ENCODE data around the gene TRIM73. TPM values are rescaled to one million over a fixed set of nuclear protein-coding genes. Genes with fewer than 3 reads are reported as not detected.
"Not testable (repeated sequence)": the region's sequence is repeated elsewhere in the genome, so short reads cannot be mapped to it uniquely, and the experiment has no call there.

TRIM73 gene
- total RNA-seq, 1 experiment from 2014 or later: 4.1 TPM

GRCh38 chr7:75409880-75410822, 14.7 kb downstream of the TRIM73 start:
- H3K4me3 ChIP-seq (ENCODE audit: low read depth in 2 of 2, low read length in 2 of 2); intact Hi-C loops (cut with micrococcal nuclease; ENCODE audit: unreplicated experiment); H3K36me3 ChIP-seq (ENCODE audit: control insufficient read depth, insufficient read depth, low read length); POLR2A ChIA-PET; in situ Hi-C loops (cut with HindIII; ENCODE audit: low pct_unique_long_range_greater_than_20kb, low sequenced_read_pairs); H3K4me1 ChIP-seq (ENCODE audit: control insufficient read depth, insufficient read depth, low read length); DNase-seq (ENCODE audit: low read depth, low spot score); H3K27ac ChIP-seq (ENCODE audit: low read length); H3K27me3 ChIP-seq (ENCODE audit: control insufficient read depth, insufficient read depth, low read length); CTCF ChIA-PET; H3K9me3 ChIP-seq (ENCODE audit: control insufficient read depth, insufficient read depth, low read depth, low read length): not testable (repeated sequence)
- peak; percentile 91 for ATAC-seq
- BruUV-seq (replicated peaks): TSS peak; percentile 96

DNA sequence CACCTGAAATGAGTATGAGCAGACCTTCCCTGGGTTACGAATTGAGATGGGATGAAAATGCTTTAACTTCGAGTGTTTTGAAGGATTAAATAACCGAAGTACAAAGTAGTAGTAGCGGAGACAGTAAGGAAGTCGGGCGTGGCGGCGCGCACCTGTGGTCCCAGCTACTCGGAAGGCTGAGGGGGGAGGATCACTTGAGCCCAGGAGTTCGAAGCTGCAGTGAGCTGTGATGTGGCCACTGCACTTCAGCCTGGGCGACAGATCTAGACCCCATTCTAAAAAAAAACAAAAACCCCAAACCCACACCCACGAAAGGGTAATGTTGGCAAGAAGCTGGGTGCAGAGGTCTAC, 15.4 kb downstream of the TRIM73 start:
- H3K4me1 ChIP-seq (ENCODE audit: control insufficient read depth, insufficient read depth, low read length); ATAC-seq; intact Hi-C loops (cut with micrococcal nuclease; ENCODE audit: unreplicated experiment); H3K9me3 ChIP-seq (ENCODE audit: control insufficient read depth, insufficient read depth, low read depth, low read length); CTCF ChIA-PET; in situ Hi-C loops (cut with HindIII; ENCODE audit: low pct_unique_long_range_greater_than_20kb, low sequenced_read_pairs); POLR2A ChIA-PET; H3K36me3 ChIP-seq (ENCODE audit: control insufficient read depth, insufficient read depth, low read length); BruUV-seq (replicated peaks); H3K27ac ChIP-seq (ENCODE audit: low read length); H3K27me3 ChIP-seq (ENCODE audit: control insufficient read depth, insufficient read depth, low read length); DNase-seq (ENCODE audit: low read depth, low spot score); H3K4me3 ChIP-seq (ENCODE audit: low read depth in 2 of 2, low read length in 2 of 2): not testable (repeated sequence)

GRCh38 chr7:75414204-75414603, 18.8 kb downstream of the TRIM73 start:
- POLR2A ChIA-PET: not testable (repeated sequence)

DNA sequence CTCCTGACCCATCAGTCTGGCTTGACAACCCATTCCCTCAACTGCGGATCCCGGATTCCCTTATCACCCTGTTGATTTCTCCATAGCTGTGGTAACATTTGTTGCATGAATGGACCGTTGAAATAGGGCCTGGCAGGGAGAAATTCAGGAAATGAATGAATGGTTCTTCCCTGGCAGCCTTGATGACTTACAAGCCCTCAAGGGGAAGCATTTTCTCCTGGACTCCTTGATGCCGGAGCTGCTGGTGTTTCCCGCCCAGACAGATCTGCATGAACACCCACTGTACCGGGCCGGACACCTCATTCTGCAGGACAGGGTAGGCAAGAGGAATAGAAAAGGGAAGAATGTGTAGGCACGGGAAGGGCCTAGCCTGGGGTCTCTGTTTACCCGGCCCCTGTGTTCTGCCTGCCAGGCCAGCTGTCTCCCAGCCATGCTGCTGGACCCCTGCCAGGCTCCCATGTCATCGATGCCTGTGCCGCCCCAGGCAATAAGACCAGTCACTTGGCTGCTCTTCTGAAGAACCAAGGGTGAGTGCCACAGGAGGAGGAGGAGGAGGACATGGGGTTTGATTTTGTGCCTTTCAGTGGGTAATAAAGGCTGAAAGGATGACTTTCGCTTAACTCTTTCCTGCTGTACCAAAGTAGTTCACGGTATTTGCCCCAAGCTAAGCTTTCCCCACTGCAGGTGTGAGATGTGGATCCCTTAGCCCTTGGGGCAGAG, 19.4 kb downstream of the TRIM73 start:
- H3K27ac ChIP-seq (ENCODE audit: low read length); CTCF ChIA-PET: not testable (repeated sequence)

More at GRCh38 chr7:75414204-75414603, 18.8 kb downstream of the TRIM73 start:
- H3K27ac ChIP-seq (ENCODE audit: low read length); H3K36me3 ChIP-seq (ENCODE audit: control insufficient read depth, insufficient read depth, low read length); H3K4me1 ChIP-seq (ENCODE audit: control insufficient read depth, insufficient read depth, low read length); BruUV-seq (replicated peaks); H3K27me3 ChIP-seq (ENCODE audit: control insufficient read depth, insufficient read depth, low read length); H3K9me3 ChIP-seq (ENCODE audit: control insufficient read depth, insufficient read depth, low read depth, low read length); CTCF ChIA-PET; in situ Hi-C loops (cut with HindIII; ENCODE audit: low pct_unique_long_range_greater_than_20kb, low sequenced_read_pairs); DNase-seq (ENCODE audit: low read depth, low spot score); intact Hi-C loops (cut with micrococcal nuclease; ENCODE audit: unreplicated experiment); ATAC-seq; H3K4me3 ChIP-seq (ENCODE audit: low read depth in 2 of 2, low read length in 2 of 2): not testable (repeated sequence)

GRCh38 chr7:75415428-75415817, 20.0 kb downstream of the TRIM73 start:
- H3K4me3 ChIP-seq (ENCODE audit: low read depth in 2 of 2, low read length in 2 of 2); H3K4me1 ChIP-seq (ENCODE audit: control insufficient read depth, insufficient read depth, low read length); in situ Hi-C loops (cut with HindIII; ENCODE audit: low pct_unique_long_range_greater_than_20kb, low sequenced_read_pairs); H3K27me3 ChIP-seq (ENCODE audit: control insufficient read depth, insufficient read depth, low read length); POLR2A ChIA-PET; ATAC-seq; H3K36me3 ChIP-seq (ENCODE audit: control insufficient read depth, insufficient read depth, low read length); DNase-seq (ENCODE audit: low read depth, low spot score); H3K9me3 ChIP-seq (ENCODE audit: control insufficient read depth, insufficient read depth, low read depth, low read length); H3K27ac ChIP-seq (ENCODE audit: low read length); BruUV-seq (replicated peaks); CTCF ChIA-PET; intact Hi-C loops (cut with micrococcal nuclease; ENCODE audit: unreplicated experiment): not testable (repeated sequence)

More for the DNA sequence above, 19.4 kb downstream of the TRIM73 start:
- H3K27me3 ChIP-seq (ENCODE audit: control insufficient read depth, insufficient read depth, low read length); H3K4me3 ChIP-seq (ENCODE audit: low read depth in 2 of 2, low read length in 2 of 2); intact Hi-C loops (cut with micrococcal nuclease; ENCODE audit: unreplicated experiment); H3K36me3 ChIP-seq (ENCODE audit: control insufficient read depth, insufficient read depth, low read length); H3K9me3 ChIP-seq (ENCODE audit: control insufficient read depth, insufficient read depth, low read depth, low read length); H3K4me1 ChIP-seq (ENCODE audit: control insufficient read depth, insufficient read depth, low read length); ATAC-seq; DNase-seq (ENCODE audit: low read depth, low spot score); BruUV-seq (replicated peaks); POLR2A ChIA-PET; in situ Hi-C loops (cut with HindIII; ENCODE audit: low pct_unique_long_range_greater_than_20kb, low sequenced_read_pairs): not testable (repeated sequence)

- H3K9me3 ChIP-seq (ENCODE audit: control insufficient read depth, insufficient read depth, low read depth, low read length); H3K27me3 ChIP-seq (ENCODE audit: control insufficient read depth, insufficient read depth, low read length); ATAC-seq; in situ Hi-C loops (cut with HindIII; ENCODE audit: low pct_unique_long_range_greater_than_20kb, low sequenced_read_pairs); H3K4me3 ChIP-seq (ENCODE audit: low read depth in 2 of 2, low read length in 2 of 2); H3K4me1 ChIP-seq (ENCODE audit: control insufficient read depth, insufficient read depth, low read length); POLR2A ChIA-PET; DNase-seq (ENCODE audit: low read depth, low spot score); H3K36me3 ChIP-seq (ENCODE audit: control insufficient read depth, insufficient read depth, low read length); intact Hi-C loops (cut with micrococcal nuclease; ENCODE audit: unreplicated experiment); BruUV-seq (replicated peaks); H3K27ac ChIP-seq (ENCODE audit: low read length): not testable (repeated sequence)
- CTCF ChIA-PET: interaction anchor here (0.6 kb wide), 1 partner anchor 150 kb away, joined by 4 read pairs; no protein-coding TSS in a partner anchor
These were observed 20.5 kb downstream of the TRIM73 start for GRCh38 chr7:75415829-75416373.

- H3K4me1 ChIP-seq (ENCODE audit: control insufficient read depth, insufficient read depth, low read length); in situ Hi-C loops (cut with HindIII; ENCODE audit: low pct_unique_long_range_greater_than_20kb, low sequenced_read_pairs); H3K36me3 ChIP-seq (ENCODE audit: control insufficient read depth, insufficient read depth, low read length); POLR2A ChIA-PET; CTCF ChIA-PET; BruUV-seq (replicated peaks); H3K4me3 ChIP-seq (ENCODE audit: low read depth in 2 of 2, low read length in 2 of 2); H3K9me3 ChIP-seq (ENCODE audit: control insufficient read depth, insufficient read depth, low read depth, low read length); ATAC-seq; DNase-seq (ENCODE audit: low read depth, low spot score); intact Hi-C loops (cut with micrococcal nuclease; ENCODE audit: unreplicated experiment); H3K27ac ChIP-seq (ENCODE audit: low read length); H3K27me3 ChIP-seq (ENCODE audit: control insufficient read depth, insufficient read depth, low read length): not testable (repeated sequence)
These were observed 21.4 kb downstream of the TRIM73 start for GRCh38 chr7:75416787-75417186.
